IPS-11a (cell line): ENCODE measurements around the gene MRPL4.

Source experiments
- H3K4me3 ChIP-seq: one replicate; pipeline ENCODE4 v1.5.1; 2013; ENCODE audit warnings: low read depth, low read length, control low read depth

Gene MRPL4

DNA sequence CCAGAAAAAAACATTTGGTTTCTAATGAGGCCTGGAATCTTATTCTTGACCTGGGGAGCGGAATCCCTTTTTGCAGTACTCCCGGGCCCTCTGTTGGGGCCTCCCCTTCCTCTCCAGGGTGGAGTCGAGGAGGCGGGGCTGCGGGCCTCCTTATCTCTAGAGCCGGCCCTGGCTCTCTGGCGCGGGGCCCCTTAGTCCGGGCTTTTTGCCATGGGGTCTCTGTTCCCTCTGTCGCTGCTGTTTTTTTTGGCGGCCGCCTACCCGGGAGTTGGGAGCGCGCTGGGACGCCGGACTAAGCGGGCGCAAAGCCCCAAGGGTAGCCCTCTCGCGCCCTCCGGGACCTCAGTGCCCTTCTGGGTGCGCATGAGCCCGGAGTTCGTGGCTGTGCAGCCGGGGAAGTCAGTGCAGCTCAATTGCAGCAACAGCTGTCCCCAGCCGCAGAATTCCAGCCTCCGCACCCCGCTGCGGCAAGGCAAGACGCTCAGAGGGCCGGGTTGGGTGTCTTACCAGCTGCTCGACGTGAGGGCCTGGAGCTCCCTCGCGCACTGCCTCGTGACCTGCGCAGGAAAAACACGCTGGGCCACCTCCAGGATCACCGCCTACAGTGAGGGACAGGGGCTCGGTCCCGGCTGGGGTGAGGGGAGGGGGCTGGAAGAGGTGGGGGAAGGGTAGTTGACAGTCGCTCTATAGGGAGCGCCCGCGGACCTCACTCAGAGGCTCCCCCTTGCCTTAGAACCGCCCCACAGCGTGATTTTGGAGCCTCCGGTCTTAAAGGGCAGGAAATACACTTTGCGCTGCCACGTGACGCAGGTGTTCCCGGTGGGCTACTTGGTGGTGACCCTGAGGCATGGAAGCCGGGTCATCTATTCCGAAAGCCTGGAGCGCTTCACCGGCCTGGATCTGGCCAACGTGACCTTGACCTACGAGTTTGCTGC, 35.1 kb downstream of the MRPL4 start, which contains the start of gene ICAM4:
TSS of gene ICAM4 (plus strand) at position 153 of the 935 bp plus-strand sequence. CDS start at position 211, 58 bp downstream.
- peak within 1 kb of the TSS; percentile 24 for H3K4me3 ChIP-seq

DNA sequence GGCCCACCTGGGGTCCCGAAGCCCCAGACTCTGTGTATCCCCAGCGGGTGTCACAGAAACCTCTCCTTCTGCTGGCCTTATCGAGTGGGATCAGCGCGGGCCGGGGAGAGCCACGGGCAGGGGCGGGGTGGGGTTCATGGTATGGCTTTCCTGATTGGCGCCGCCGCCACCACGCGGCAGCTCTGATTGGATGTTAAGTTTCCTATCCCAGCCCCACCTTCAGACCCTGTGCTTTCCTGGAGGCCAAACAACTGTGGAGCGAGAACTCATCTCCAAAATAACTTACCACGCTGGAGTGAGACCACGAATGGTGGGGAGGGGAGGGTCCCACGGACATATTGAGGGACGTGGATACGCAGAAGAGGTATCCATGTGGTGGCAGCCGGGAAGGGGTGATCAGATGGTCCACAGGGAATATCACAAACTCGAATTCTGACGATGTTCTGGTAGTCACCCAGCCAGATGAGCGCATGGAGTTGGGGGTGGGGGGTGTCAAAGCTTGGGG, 36.7 kb downstream of the MRPL4 start:
- peak overlapping the region; percentile 41 for H3K4me3 ChIP-seq

GRCh38 chr19:10289167-10289835, 37.3 kb downstream of the MRPL4 start:
- H3K4me3 ChIP-seq, result peak overlapping the region; percentile 41

DNA sequence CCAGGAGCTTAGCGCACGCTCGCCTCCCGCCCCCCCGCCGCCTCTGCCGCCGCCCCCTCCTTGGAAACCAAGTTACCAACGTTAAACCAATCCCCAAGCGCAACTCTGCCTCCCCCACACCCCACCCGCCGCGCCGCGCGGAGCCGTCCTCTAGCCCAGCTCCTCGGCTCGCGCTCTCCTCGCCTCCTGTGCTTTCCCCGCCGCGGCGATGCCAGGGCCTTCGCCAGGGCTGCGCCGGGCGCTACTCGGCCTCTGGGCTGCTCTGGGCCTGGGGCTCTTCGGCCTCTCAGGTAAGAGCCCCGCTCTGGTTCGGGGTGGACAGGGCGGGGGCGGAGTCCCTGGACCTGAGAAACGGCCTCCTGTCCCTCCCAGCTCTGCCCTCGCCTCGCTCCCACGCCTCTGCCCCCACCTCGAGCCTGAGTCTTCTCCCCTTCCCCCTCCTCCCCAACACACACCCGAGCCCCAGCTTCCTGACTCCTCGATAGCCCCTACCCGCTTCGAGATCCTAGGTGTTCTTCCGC, 37.9 kb downstream of the MRPL4 start, which contains the start of gene ICAM5:
TSS of gene ICAM5 (plus strand) at position 117 of the 521 bp plus-strand sequence. CDS start at position 209, 92 bp downstream.
- peak within 1 kb of the TSS; percentile 41 for H3K4me3 ChIP-seq

DNA sequence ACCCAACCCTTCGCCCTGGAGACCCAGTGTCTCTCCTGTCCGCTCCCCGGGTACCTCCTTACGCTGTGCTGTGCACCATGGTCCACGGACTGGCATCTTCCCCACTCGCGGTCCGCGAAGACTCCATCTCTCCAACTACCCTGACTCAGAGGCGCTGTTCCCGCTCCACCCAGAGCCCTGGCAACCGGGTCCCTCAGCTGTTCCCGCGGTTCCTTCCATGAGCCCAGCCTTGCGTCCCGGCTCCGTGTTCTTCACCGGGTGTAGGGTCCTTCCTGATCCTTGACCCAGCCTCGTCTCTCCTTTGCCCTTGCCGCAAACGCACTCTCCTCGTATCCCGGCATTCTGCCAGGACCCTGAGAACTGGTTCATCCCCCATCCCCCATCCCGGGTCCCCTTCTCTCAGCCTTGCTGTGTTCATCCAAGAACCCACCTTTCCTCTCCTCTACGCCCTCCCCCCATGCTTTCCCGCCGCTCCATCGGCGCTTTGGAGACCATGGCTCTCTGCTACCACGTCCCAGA, 38.4 kb downstream of the MRPL4 start:
- H3K4me3 ChIP-seq, result peak overlapping the region; percentile 41

- H3K4me3 ChIP-seq, result peak overlapping the region; percentile 31
Observed at GRCh38 chr19:10290876-10291553, 39.0 kb downstream of the MRPL4 start.

DNA sequence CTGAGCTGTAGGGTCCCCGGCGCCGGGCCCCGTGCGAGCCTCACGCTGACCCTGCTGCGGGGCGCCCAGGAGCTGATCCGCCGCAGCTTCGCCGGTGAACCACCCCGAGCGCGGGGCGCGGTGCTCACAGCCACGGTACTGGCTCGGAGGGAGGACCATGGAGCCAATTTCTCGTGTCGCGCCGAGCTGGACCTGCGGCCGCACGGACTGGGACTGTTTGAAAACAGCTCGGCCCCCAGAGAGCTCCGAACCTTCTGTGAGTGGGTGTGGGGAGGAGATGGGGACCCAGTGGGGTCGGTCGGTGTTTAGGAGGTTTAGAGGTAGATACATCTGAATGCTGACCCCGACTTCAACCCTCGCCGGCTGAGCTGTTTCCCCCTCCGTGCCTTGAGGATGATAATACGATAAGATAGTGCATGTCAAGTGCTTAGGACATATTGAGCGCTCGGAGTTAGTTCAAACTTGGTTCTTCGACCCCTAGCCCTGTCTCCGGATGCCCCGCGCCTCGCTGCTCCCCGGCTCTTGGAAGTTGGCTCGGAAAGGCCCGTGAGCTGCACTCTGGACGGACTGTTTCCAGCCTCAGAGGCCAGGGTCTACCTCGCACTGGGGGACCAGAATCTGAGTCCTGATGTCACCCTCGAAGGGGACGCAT, 39.7 kb downstream of the MRPL4 start:
- no peak overlapping the region for H3K4me3 ChIP-seq

- peak overlapping the region; percentile 28 for H3K4me3 ChIP-seq
Observed at GRCh38 chr19:10292206-10292788, 40.3 kb downstream of the MRPL4 start.

DNA sequence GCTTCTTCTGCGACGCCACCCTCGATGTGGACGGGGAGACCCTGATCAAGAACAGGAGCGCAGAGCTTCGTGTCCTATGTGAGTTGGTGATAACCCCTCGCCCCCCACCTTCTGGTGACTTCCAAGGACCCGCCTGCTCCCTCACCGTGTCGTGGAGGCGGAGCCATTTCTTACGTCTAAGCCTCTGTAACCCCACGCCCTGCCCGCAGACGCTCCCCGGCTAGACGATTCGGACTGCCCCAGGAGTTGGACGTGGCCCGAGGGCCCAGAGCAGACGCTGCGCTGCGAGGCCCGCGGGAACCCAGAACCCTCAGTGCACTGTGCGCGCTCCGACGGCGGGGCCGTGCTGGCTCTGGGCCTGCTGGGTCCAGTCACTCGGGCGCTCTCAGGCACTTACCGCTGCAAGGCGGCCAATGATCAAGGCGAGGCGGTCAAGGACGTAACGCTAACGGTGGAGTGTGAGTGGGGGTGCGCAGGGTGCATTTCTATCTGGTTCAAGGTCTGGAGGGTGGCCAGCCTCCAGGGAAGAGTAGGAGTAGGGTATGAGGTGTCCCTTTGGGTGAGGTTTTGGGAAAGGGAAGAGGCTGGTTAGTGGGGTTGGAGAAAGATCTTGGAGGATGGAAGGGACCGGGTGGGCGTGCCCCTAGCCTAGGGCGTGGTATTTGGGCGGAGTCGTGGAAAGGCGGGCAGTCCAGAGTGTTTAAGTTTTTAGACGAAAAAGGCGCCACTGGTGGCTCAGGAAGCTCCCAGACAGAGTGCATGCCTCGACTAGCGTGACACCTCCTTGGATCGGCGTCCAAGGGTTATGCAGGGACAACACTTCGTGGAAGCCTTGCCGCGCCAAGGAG, 41.0 kb downstream of the MRPL4 start:
- H3K4me3 ChIP-seq, result peak overlapping the region; percentile 28

GRCh38 chr19:10293637-10294367, 41.8 kb downstream of the MRPL4 start:
- no peak overlapping the region for H3K4me3 ChIP-seq

GRCh38 chr19:10294368-10294697, 42.3 kb downstream of the MRPL4 start:
- no peak overlapping the region for H3K4me3 ChIP-seq

GRCh38 chr19:10295305-10295846, 43.4 kb downstream of the MRPL4 start:
- no peak overlapping the region for H3K4me3 ChIP-seq

- no peak overlapping the region for H3K4me3 ChIP-seq
Observed at GRCh38 chr19:10295847-10296591, 44.0 kb downstream of the MRPL4 start.

- no peak overlapping the region for H3K4me3 ChIP-seq
Observed at GRCh38 chr19:10299545-10300458, 47.8 kb downstream of the MRPL4 start.

- no peak overlapping the region for H3K4me3 ChIP-seq
Observed at GRCh38 chr19:10305139-10305806, 53.3 kb downstream of the MRPL4 start.

GRCh38 chr19:10306327-10306726, 54.3 kb downstream of the MRPL4 start:
- no peak overlapping the region for H3K4me3 ChIP-seq
